K562 (cell line): Measurements from ENCODE around the gene PCSK6. TPM values are rescaled to one million over a fixed set of nuclear protein-coding genes. Genes with fewer than 3 reads are reported as not detected.

Experiments
- ATF1 ChIP-seq, 2 experiments: fragments of 450-650 bp in 1 of 2; IDR thresholded peaks; 2 replicates each; pipeline ENCODE4 v1.6.1; 2016; ENCODE audit warnings: missing compliant biosample characterization in 1 of 2, missing genetic modification characterization in 1 of 2
- BACH1 ChIP-seq: fragments of 200-800 bp; sonication (Bioruptor generic); IDR thresholded peaks from 2 replicates; pipeline ENCODE4 v1.6.1; 2016; ENCODE audit warnings: missing genetic modification characterization, missing compliant biosample characterization
- BRF1 ChIP-seq: IDR thresholded peaks from 3 replicates; pipeline ENCODE4 v1.6.1; 2011; ENCODE audit warnings: borderline replicate concordance, mild to moderate bottlenecking; ENCODE audit not compliant: insufficient read length; ENCODE audit errors: extremely low read depth
- CREBBP ChIP-seq: IDR thresholded peaks from one replicate; pipeline ENCODE4 v1.6.1; 2012; ENCODE audit warnings: low read depth, mild to moderate bottlenecking, control low read depth, inconsistent platforms, low read length
- FIP1L1 ChIP-seq: fragments of 200-400 bp; formaldehyde crosslinking; IDR thresholded peaks from 2 replicates; pipeline ENCODE4 v1.6.1; 2018; ENCODE audit warnings: mild to moderate bottlenecking, low read depth, low read length; ENCODE audit not compliant: poor library complexity, severe bottlenecking
- FOXK2 ChIP-seq, 2 experiments: fragments of 450-650 bp; IDR thresholded peaks in 1 of 2; conservative IDR thresholded peaks in 1 of 2; 2 replicates each; pipeline ENCODE4 v1.6.1; 2016; ENCODE audit warnings: low read depth in 2 of 2, mild to moderate bottlenecking in 1 of 2
- GATA2 ChIP-seq: sonication (generic); formaldehyde crosslinking; IDR thresholded peaks from 2 replicates; pipeline ENCODE4 v1.4.0; 2020; ENCODE audit warnings: mild to moderate bottlenecking, missing genetic modification reagents
- MBD1 ChIP-seq: fragments of 250-450 bp; sonication (Bioruptor Pico); IDR thresholded peaks from 2 replicates; pipeline ENCODE4 v1.8.0; 2022; ENCODE audit warnings: inconsistent platforms
- OTX1 ChIP-seq: fragments of 450-650 bp; formaldehyde crosslinking; IDR thresholded peaks from 2 replicates; pipeline ENCODE4 v1.4.0; 2022; ENCODE audit warnings: mild to moderate bottlenecking
- RBBP5 ChIP-seq: fragments of 200-600 bp; sonication (generic); IDR thresholded peaks from 2 replicates; pipeline ENCODE4 v1.6.1; 2012; ENCODE audit warnings: borderline replicate concordance, mild to moderate bottlenecking, low read length, control low read depth, inconsistent platforms; ENCODE audit not compliant: insufficient read depth, poor library complexity, severe bottlenecking
- SMARCA5 ChIP-seq: fragments of 450-650 bp; IDR thresholded peaks from 2 replicates; pipeline ENCODE4 v1.6.1; 2016
- TSC22D4 ChIP-seq: fragments of 450-650 bp; IDR thresholded peaks from 2 replicates; pipeline ENCODE4 v1.6.1; 2016; ENCODE audit warnings: missing genetic modification characterization, missing biosample characterization, control low read depth
- USF1 ChIP-seq: sonication (generic); formaldehyde crosslinking; IDR thresholded peaks from 2 replicates; pipeline ENCODE4 v1.9.0; 2022; ENCODE audit warnings: mild to moderate bottlenecking, missing genetic modification reagents
- XRCC3 ChIP-seq: fragments of 450-650 bp; IDR thresholded peaks from 2 replicates; pipeline ENCODE4 v1.6.1; 2017; ENCODE audit warnings: mild to moderate bottlenecking, moderate library complexity
- ZBTB1 ChIP-seq: sonication (generic); formaldehyde crosslinking; IDR thresholded peaks from 2 replicates; pipeline ENCODE4 v1.8.1; 2023; ENCODE audit warnings: missing genetic modification reagents, low read depth, mild to moderate bottlenecking, borderline replicate concordance
- polyA plus RNA-seq, 8 experiments: library from polyadenylated mRNA; depleted of rRNA in 4 of 8; stranded (reverse) in 5 of 8; unstranded in 3 of 8; fragments of >200 nt; fragmentation: Nextera tagmentation in 2 of 8; fragmentation: Illumina TruSeq in 1 of 8; extraction: Ambion mirVana in 2 of 8; extraction: Trizol in 1 of 8; gene quantifications; 2 replicates each; pipeline versions ENCODE4 v1.2.1 to v1.2.3, GENCODE V29; 2011 to 2014; ENCODE audit warnings: inconsistent platforms in 1 of 8, missing spikeins in 1 of 8
- total RNA-seq, 7 experiments: library from RNA; depleted of rRNA in 6 of 7; stranded (reverse); fragments of >200 nt in 6 of 7; fragmentation: Illumina TruSeq in 2 of 7; extraction: Trizol in 2 of 7; gene quantifications; 2 replicates each; pipeline versions ENCODE4 v1.2.1 to v1.2.3, GENCODE V29; 2011 to 2021; ENCODE audit warnings: low replicate concordance in 1 of 7
- TF ChIP-seq, protein P1 (sequence below): conservative IDR thresholded peaks from 2 replicates; pipeline ENCODE4 v1.6.1; 2011; ENCODE audit warnings: low read depth, mild to moderate bottlenecking, low read length; ENCODE audit not compliant: control insufficient read depth
- TF ChIP-seq, protein P2 (sequence below): fragments of 450-650 bp; IDR thresholded peaks from 2 replicates; pipeline ENCODE4 v1.6.1; 2017; ENCODE audit warnings: antibody characterized with exemption, mild to moderate bottlenecking
- TF ChIP-seq, protein P3 (sequence below): sonication (generic); formaldehyde crosslinking; IDR thresholded peaks from 2 replicates; pipeline ENCODE4 v1.5.0; 2020; ENCODE audit warnings: missing genetic modification reagents

The PCSK6 gene
- total and polyA plus RNA-seq, 9 of the 15 experiments (the other 6 are each of a cell fraction or from before 2014, with no cell fraction given) = 2.2 to 32.6 (median 14.5) TPM

DNA sequence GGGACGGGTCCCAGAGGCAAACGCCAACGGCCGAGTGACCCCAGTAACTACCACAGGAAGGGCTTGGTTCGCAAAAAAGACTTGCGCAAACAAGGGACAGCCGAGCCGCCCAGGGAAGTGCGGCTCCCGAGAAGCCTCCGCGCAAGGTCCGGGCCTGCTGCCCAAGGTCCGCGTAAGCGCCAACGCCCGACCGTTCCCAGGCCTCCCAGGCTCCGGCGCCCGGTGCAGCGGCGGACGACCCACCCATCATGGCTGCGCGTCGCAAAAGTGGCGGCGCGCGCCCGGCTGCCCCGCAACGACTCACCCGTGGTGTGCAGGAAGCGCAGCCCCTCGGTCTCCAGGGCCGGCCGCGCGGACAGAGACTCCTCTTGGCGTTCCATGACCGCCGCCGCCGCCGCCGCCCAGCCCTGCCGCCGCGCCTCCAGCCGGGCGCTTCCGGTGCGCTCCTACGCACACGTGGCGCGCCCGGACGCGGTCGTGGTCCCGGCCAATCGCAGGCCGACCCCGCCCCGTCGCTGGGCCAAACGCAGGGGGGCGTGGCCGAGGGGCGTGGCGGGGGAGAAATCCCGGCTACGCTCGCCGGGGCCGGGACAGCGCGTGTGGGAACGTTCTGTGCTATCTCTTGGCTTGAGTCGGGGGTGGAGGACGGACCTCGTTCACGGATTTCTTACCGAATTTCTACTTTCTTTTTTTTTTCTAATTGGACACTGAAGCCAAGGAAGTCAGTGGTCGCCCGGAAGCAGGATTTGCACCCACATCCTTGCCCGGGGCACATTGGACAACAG lies 212.3 kb downstream of the PCSK6 start, which contains the start of gene SELENOS (continued):
- TF ChIP-seq, protein P1, sequence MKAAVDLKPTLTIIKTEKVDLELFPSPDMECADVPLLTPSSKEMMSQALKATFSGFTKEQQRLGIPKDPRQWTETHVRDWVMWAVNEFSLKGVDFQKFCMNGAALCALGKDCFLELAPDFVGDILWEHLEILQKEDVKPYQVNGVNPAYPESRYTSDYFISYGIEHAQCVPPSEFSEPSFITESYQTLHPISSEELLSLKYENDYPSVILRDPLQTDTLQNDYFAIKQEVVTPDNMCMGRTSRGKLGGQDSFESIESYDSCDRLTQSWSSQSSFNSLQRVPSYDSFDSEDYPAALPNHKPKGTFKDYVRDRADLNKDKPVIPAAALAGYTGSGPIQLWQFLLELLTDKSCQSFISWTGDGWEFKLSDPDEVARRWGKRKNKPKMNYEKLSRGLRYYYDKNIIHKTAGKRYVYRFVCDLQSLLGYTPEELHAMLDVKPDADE = peak; percentile 55; the same call in 1 of the 2 replicates
- TF ChIP-seq XRCC3 = no peak
- TF ChIP-seq ZBTB1 (CRISPR knock-in tag) = no peak
- no peak for TF ChIP-seq BRF1
- TF ChIP-seq SMARCA5 = no peak
- TF ChIP-seq, protein P2, sequence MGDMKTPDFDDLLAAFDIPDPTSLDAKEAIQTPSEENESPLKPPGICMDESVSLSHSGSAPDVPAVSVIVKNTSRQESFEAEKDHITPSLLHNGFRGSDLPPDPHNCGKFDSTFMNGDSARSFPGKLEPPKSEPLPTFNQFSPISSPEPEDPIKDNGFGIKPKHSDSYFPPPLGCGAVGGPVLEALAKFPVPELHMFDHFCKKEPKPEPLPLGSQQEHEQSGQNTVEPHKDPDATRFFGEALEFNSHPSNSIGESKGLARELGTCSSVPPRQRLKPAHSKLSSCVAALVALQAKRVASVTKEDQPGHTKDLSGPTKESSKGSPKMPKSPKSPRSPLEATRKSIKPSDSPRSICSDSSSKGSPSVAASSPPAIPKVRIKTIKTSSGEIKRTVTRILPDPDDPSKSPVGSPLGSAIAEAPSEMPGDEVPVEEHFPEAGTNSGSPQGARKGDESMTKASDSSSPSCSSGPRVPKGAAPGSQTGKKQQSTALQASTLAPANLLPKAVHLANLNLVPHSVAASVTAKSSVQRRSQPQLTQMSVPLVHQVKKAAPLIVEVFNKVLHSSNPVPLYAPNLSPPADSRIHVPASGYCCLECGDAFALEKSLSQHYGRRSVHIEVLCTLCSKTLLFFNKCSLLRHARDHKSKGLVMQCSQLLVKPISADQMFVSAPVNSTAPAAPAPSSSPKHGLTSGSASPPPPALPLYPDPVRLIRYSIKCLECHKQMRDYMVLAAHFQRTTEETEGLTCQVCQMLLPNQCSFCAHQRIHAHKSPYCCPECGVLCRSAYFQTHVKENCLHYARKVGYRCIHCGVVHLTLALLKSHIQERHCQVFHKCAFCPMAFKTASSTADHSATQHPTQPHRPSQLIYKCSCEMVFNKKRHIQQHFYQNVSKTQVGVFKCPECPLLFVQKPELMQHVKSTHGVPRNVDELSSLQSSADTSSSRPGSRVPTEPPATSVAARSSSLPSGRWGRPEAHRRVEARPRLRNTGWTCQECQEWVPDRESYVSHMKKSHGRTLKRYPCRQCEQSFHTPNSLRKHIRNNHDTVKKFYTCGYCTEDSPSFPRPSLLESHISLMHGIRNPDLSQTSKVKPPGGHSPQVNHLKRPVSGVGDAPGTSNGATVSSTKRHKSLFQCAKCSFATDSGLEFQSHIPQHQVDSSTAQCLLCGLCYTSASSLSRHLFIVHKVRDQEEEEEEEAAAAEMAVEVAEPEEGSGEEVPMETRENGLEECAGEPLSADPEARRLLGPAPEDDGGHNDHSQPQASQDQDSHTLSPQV = no peak
- TF ChIP-seq FOXK2 (conservative IDR thresholded peaks at IDR 0.05 in 1 of 2, IDR thresholded peaks at IDR 0.05 in 1 of 2; ENCODE audit: low read depth in 2 of 2) = 0 out of 4 replicates have a peak, but pooled peaks of 1 of the 2 experiments have one; percentile 21
- peak; percentile 61 for TF ChIP-seq FIP1L1
- TF ChIP-seq ATF1 (CRISPR knock-in tag; IDR thresholded peaks at IDR 0.05) = peak; percentile 52; the same call in 1 of the 2 replicates
- peak; percentile 94 for TF ChIP-seq ATF1 (tag; IDR thresholded peaks at IDR 0.05)
- TF ChIP-seq CREBBP = no peak
- TF ChIP-seq OTX1 (CRISPR knock-in tag) = no peak
- TF ChIP-seq RBBP5 = peak; percentile 76
- TF ChIP-seq BACH1 (tag) = no peak
- TF ChIP-seq, protein P3, sequence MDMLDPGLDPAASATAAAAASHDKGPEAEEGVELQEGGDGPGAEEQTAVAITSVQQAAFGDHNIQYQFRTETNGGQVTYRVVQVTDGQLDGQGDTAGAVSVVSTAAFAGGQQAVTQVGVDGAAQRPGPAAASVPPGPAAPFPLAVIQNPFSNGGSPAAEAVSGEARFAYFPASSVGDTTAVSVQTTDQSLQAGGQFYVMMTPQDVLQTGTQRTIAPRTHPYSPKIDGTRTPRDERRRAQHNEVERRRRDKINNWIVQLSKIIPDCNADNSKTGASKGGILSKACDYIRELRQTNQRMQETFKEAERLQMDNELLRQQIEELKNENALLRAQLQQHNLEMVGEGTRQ = peak; percentile 50
- TF ChIP-seq TSC22D4 (tag) = no peak
- TF ChIP-seq MBD1 = no peak
- TF ChIP-seq USF1 = peak; percentile 59
- TF ChIP-seq GATA2 (CRISPR knock-in tag) = no peak
